Prostate gland (tissue), 2 donors: ENCODE results near the gene COL15A1.

Experiments used
- POLR2A ChIP-seq: fragments of 450-650 bp; IDR thresholded peaks from one replicate; pipeline ENCODE4 v1.6.1; 2016; ENCODE audit warnings: antibody characterized with exemption, mild to moderate bottlenecking
- POLR2AphosphoS5 ChIP-seq: sonication (generic); formaldehyde crosslinking; IDR thresholded peaks from one replicate; pipeline ENCODE4 v1.6.1; 2017; ENCODE audit warnings: antibody characterized with exemption
- TF ChIP-seq, protein P1 (sequence below), 4 experiments: fragments of 200-600 bp in 2 of 4; fragments of 450-650 bp in 2 of 4; sonication (generic) in 2 of 4; IDR thresholded peaks; 1 replicate in 3 of 4; 2 replicates in 1 of 4; pipeline ENCODE4 v1.5.1; 2016 to 2019; ENCODE audit warnings: antibody characterized with exemption in 4 of 4, mild to moderate bottlenecking in 2 of 4, moderate library complexity in 2 of 4

DNA sequence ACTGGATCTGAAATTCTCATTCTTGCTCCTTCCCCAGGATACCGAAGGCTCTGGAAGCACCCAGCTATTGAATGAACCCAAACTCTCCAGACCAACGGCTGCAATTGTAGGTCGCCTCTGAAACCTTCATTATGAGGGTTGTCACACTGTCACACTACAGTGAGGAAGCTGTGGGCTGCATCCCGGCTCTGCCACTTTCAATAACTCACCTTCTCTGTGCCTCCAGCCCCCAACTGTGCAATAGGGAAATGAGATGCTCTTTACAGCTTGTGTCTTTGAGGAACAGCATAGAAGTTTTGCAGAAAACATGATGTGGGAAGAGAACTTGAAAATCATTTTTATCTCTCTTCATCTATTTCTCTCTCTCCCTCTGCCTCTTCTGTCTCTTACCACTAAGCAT, 91.6 kb downstream of the COL15A1 start:
- TF ChIP-seq POLR2A (no peak), POLR2AphosphoS5 (no peak)
- TF ChIP-seq, protein P1, sequence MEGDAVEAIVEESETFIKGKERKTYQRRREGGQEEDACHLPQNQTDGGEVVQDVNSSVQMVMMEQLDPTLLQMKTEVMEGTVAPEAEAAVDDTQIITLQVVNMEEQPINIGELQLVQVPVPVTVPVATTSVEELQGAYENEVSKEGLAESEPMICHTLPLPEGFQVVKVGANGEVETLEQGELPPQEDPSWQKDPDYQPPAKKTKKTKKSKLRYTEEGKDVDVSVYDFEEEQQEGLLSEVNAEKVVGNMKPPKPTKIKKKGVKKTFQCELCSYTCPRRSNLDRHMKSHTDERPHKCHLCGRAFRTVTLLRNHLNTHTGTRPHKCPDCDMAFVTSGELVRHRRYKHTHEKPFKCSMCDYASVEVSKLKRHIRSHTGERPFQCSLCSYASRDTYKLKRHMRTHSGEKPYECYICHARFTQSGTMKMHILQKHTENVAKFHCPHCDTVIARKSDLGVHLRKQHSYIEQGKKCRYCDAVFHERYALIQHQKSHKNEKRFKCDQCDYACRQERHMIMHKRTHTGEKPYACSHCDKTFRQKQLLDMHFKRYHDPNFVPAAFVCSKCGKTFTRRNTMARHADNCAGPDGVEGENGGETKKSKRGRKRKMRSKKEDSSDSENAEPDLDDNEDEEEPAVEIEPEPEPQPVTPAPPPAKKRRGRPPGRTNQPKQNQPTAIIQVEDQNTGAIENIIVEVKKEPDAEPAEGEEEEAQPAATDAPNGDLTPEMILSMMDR (IDR thresholded peaks at IDR 0.05): no peak
